HAP-1 (cell line): ENCODE measurements around the gene LRRC61.

Source experiments
- DNase-seq, 2 experiments: peaks; one replicate each; pipeline ENCODE4 v3.0.0-alpha.2; 2016 to 2020; ENCODE audit warnings: low spot score in 2 of 2
- H3K27me3 ChIP-seq: fragments of 250-450 bp; sonication (Bioruptor Pico); 2 replicates; pipeline ENCODE4 v1.5.1; 2020; ENCODE audit warnings: low read depth, mild to moderate bottlenecking, moderate library complexity
- H3K36me3 ChIP-seq: fragments of 250-450 bp; sonication (Bioruptor Pico); replicated peaks from 2 replicates; pipeline ENCODE4 v1.5.1; 2020; ENCODE audit warnings: mild to moderate bottlenecking
- H3K4me1 ChIP-seq: fragments of 250-450 bp; sonication (Bioruptor Pico); 2 replicates; pipeline ENCODE4 v1.5.1; 2020; ENCODE audit warnings: mild to moderate bottlenecking
- H3K4me3 ChIP-seq: fragments of 250-450 bp; sonication (Bioruptor Pico); 2 replicates; pipeline ENCODE4 v1.5.1; 2020; ENCODE audit warnings: mild to moderate bottlenecking, moderate library complexity
- H3K9me3 ChIP-seq: fragments of 250-450 bp; sonication (Bioruptor Pico); 2 replicates; pipeline ENCODE4 v1.5.1; 2020; ENCODE audit warnings: mild to moderate bottlenecking, moderate library complexity
- in situ Hi-C: fragments of 300-500 bp; cut with MboI; formaldehyde crosslinking; loops from 3 replicates; pipeline ENCODE4 v1.14.3; 2020; ENCODE audit warnings: low sequenced_read_pairs, inconsistent platforms, mixed read lengths

Gene LRRC61

GRCh38 chr7:150341263-150342120 is 18.3 kb downstream of the LRRC61 start, which contains the start of gene RARRES2:
Gene RARRES2 (minus strand): TSS chr7:150341629. CDS start chr7:150340609, 1,020 bp downstream.
- DNase-seq: no peak
- in situ Hi-C loops: no loop called here
- Histone ChIP-seq H3K4me1 (no peaks in the 10 kb centered on the region), H3K27me3 (no peaks in the 10 kb centered on the region), H3K9me3 (no peaks in the 10 kb centered on the region; the same call in 1 of the 2 replicates), H3K4me3 (no peak within 1 kb of the TSS), H3K36me3 (no peaks in the 10 kb centered on the region)

GRCh38 chr7:150342121-150342408 is 18.9 kb downstream of the LRRC61 start:
- Histone ChIP-seq H3K9me3 (no peaks in the 10 kb centered on the region; the same call in 1 of the 2 replicates), H3K4me1 (no peaks in the 10 kb centered on the region), H3K27me3 (no peaks in the 10 kb centered on the region), H3K4me3 (no peak overlapping the region), H3K36me3 (no peaks in the 10 kb centered on the region)
- in situ Hi-C loops: no loop called here
- no peak for DNase-seq

- in situ Hi-C loops: no loop called here
- no peak for DNase-seq
- H3K27me3 ChIP-seq: no peaks in the 10 kb centered on the region; the same call in 1 of the 2 replicates
- no peak overlapping the region for H3K4me3 ChIP-seq
- H3K36me3 ChIP-seq: no peaks in the 10 kb centered on the region
- H3K9me3 ChIP-seq: no peaks in the 10 kb centered on the region; the same call in 1 of the 2 replicates
- H3K4me1 ChIP-seq: no peaks in the 10 kb centered on the region
These were observed 20.1 kb downstream of the LRRC61 start for GRCh38 chr7:150343225-150343624.

GRCh38 chr7:150344299-150344698 is 21.1 kb downstream of the LRRC61 start:
- H3K9me3 ChIP-seq: no peaks in the 10 kb centered on the region; the same call in 1 of the 2 replicates

GRCh38 chr7:150345012-150345411 is 21.9 kb downstream of the LRRC61 start:
- no peak overlapping the region for H3K4me3 ChIP-seq
- in situ Hi-C loops: no loop called here
- no peaks in the 10 kb centered on the region for H3K4me1 ChIP-seq
- H3K36me3 ChIP-seq: no peaks in the 10 kb centered on the region
- no peak for DNase-seq
- H3K27me3 ChIP-seq: no peaks in the 10 kb centered on the region; the same call in 1 of the 2 replicates
- H3K9me3 ChIP-seq: no peaks in the 10 kb centered on the region; the same call in 1 of the 2 replicates

More at GRCh38 chr7:150344299-150344698, 21.1 kb downstream of the LRRC61 start:
- in situ Hi-C loops: no loop called here
- no peak for DNase-seq
- no peak overlapping the region for H3K4me3 ChIP-seq
- no peaks in the 10 kb centered on the region; the same call in 1 of the 2 replicates for H3K27me3 ChIP-seq
- no peaks in the 10 kb centered on the region for H3K36me3 ChIP-seq
- no peaks in the 10 kb centered on the region for H3K4me1 ChIP-seq

DNA sequence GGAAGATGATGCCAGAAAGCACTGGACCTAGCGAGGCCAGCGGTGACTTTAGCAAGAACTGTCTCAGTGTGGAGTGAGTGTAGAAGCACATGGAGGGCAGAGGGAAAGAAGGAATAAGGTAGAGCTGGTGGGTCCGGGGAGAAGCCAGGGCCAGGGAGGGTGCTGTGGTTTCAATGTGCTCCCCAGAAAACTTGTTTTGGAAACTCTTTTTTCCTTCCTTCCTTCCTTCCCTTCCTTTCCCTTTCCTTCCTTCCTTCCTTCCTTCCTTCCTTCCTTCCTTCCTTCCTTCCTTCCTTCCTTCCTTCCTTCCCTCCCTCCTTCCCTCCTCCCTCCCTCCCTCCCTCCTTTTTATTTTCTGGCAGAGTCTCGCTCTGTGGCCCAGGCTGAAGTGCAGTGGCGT is 23.8 kb downstream of the LRRC61 start:
- Histone ChIP-seq H3K27me3 (peaks cover 5% of the 10 kb centered on the region; the same call in 1 of the 2 replicates), H3K4me3 (no peak overlapping the region), H3K36me3 (no peaks in the 10 kb centered on the region), H3K4me1 (no peaks in the 10 kb centered on the region), H3K9me3 (no peaks in the 10 kb centered on the region; the same call in 1 of the 2 replicates)
- DNase-seq: no peak
- in situ Hi-C loops: no loop called here

- Histone ChIP-seq H3K4me3 (no peak overlapping the region), H3K27me3 (peaks cover 6% of the 10 kb centered on the region; the same call in 1 of the 2 replicates), H3K36me3 (no peaks in the 10 kb centered on the region), H3K4me1 (no peaks in the 10 kb centered on the region), H3K9me3 (no peaks in the 10 kb centered on the region)
- no peak for DNase-seq
- in situ Hi-C loops: no loop called here
These were observed 28.5 kb downstream of the LRRC61 start for GRCh38 chr7:150351587-150352194.

- in situ Hi-C loops: no loop called here
- no peak for DNase-seq
- H3K9me3 ChIP-seq: no peaks in the 10 kb centered on the region
These were observed 32.5 kb downstream of the LRRC61 start for GRCh38 chr7:150355666-150356059.

DNA sequence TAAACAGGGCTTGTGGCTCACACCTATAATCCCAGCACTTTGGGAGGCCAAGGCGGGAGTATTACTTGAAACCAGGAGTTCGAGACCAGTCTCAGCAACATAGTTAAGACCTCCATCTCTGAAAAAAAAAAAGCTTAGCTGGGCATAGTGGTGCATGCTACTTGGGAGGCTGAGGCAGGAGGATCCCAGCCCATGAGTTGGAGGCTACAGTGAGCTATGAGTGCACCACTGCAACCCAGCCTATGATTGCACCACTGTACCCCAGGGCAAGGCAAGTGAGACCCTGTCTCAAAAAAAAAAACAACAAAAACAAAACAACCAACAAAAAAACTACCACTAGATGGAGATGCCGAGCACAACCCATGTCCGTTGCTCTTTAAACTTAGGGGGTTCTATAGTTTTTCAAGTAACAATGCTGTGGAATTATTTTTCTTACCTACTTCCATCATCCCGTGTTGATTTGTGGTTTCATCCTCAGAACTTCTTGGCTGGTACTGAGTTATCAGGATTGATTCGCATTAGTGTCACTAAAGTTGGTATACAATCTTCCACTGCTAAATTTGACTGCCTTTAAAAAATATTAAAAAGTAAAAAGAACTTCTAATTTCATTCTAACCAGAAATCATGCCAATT is 33.2 kb downstream of the LRRC61 start:
- in situ Hi-C loops: no loop called here
- peaks cover 3% of the 10 kb centered on the region; the same call in 1 of the 2 replicates for H3K27me3 ChIP-seq
- H3K4me3 ChIP-seq: no peak overlapping the region
- peaks cover 9% of the 10 kb centered on the region for H3K4me1 ChIP-seq
- peak; percentile 35 to 46 for DNase-seq
- H3K9me3 ChIP-seq: no peaks in the 10 kb centered on the region
- no peaks in the 10 kb centered on the region for H3K36me3 ChIP-seq

More at GRCh38 chr7:150355666-150356059, 32.5 kb downstream of the LRRC61 start:
- Histone ChIP-seq H3K27me3 (peaks cover 6% of the 10 kb centered on the region; the same call in 1 of the 2 replicates), H3K4me1 (peaks cover 6% of the 10 kb centered on the region), H3K36me3 (no peaks in the 10 kb centered on the region), H3K4me3 (no peak overlapping the region)

- in situ Hi-C loops: no loop called here
- Histone ChIP-seq H3K4me3 (no peak overlapping the region), H3K9me3 (no peaks in the 10 kb centered on the region), H3K27me3 (no peaks in the 10 kb centered on the region), H3K36me3 (no peaks in the 10 kb centered on the region), H3K4me1 (peaks cover 9% of the 10 kb centered on the region)
- no peak for DNase-seq
These were observed 34.1 kb downstream of the LRRC61 start for GRCh38 chr7:150357270-150357669.

DNA sequence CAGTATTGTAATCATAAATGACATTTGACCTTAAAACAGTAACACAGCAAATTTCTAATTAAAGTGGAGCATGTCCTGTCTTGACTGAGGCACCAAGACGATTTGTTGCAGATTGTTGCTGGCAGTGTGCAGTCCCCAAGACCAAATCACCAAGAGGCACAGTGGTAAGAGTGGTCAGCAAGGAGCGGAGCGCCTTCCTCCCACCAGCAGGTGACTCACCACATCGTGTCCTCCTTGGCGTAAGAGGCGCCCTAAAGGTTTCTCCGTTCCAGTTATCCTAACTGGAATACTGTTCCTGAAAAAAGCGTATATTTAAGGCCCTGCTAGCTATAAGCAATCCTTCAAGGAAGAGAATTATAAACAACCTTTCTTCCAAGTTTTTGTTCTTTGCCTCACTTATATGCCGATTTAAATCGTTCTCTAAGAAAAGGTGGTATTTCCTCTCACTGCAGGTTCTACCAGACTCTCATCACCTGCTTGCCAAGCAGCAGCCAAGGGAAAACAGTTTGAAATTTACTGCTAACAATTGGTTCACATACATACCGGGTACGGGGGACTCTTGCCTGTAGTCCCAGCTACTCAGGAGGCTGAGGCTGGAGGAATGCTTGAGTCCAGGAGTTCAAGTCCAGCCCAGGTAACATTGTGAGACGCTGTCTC is 34.7 kb downstream of the LRRC61 start:
- H3K36me3 ChIP-seq: no peaks in the 10 kb centered on the region
- no peak overlapping the region for H3K4me3 ChIP-seq
- no peak for DNase-seq
- no peaks in the 10 kb centered on the region for H3K9me3 ChIP-seq
- in situ Hi-C loops: no loop called here
- peaks cover 9% of the 10 kb centered on the region for H3K4me1 ChIP-seq
- H3K27me3 ChIP-seq: no peaks in the 10 kb centered on the region

- Histone ChIP-seq H3K4me1 (peaks cover 9% of the 10 kb centered on the region), H3K9me3 (no peaks in the 10 kb centered on the region), H3K27me3 (no peaks in the 10 kb centered on the region), H3K36me3 (no peaks in the 10 kb centered on the region), H3K4me3 (no peak overlapping the region)
- in situ Hi-C loops: no loop called here
- no peak for DNase-seq
These were observed 35.3 kb downstream of the LRRC61 start for GRCh38 chr7:150358433-150358832.

DNA sequence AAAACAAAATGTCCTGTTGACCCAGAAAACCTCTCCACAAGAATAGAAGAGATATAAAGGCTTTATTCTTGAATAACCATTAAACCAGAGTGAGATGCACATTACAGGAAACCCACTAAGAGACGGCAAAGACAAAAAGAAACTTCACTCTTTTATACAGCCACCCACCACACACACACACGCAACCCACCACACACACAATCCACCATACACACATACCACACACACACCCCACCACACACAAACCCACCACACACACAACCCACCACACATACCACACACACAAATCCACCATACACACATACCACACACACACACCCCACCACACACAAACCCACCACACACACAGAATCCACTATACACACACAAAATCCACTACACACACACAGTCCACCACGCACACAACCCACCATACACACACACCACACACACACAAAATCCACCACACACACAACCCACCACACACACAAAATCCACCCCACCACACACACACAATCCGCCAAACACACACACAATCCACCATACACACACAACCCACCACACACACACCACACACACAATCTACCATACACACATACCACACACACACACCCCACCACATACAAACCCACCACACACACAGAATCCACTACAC is 36.0 kb downstream of the LRRC61 start:
- Histone ChIP-seq H3K4me3 (no peak overlapping the region), H3K4me1 (peaks cover 9% of the 10 kb centered on the region), H3K36me3 (no peaks in the 10 kb centered on the region), H3K27me3 (no peaks in the 10 kb centered on the region), H3K9me3 (no peaks in the 10 kb centered on the region)
- no peak for DNase-seq
- in situ Hi-C loops: no loop called here
